Left renal pelvis (tissue), 4 donors: ENCODE measurements around the gene DOC2B. TPM values are rescaled to one million over a fixed set of nuclear protein-coding genes. Genes with fewer than 3 reads are reported as not detected.
A peak's percentile ranks its signal among the peaks of the same experiment; 100 is the strongest.

Experiments used
- DNase-seq, 4 donors: peaks; one replicate each; pipeline ENCODE4 v3.0.0-alpha.2; 2013; ENCODE audit warnings: low read depth in 4 of 4, low spot score in 3 of 4
- polyA plus RNA-seq, 4 donors: library from polyadenylated mRNA; unstranded; fragments of 120-200 nt; gene quantifications; one replicate each; pipeline ENCODE4 v1.2.1, GENCODE V29; 2013; ENCODE audit not compliant: insufficient read length in 4 of 4

Gene DOC2B
- polyA plus RNA-seq, 4 donors, result 5.6 to 89.6 (median 68.5) TPM

GRCh38 chr17:193841-194806 lies 12.7 kb upstream of the DOC2B start:
- peak in 2 of 4 donors; percentile 57 to 70 for DNase-seq

GRCh38 chr17:193426-193810 lies 12.0 kb upstream of the DOC2B start:
- DNase-seq, result no peak

- no peak for DNase-seq
Measured at GRCh38 chr17:192666-193425, 11.4 kb upstream of the DOC2B start.

GRCh38 chr17:189444-189843 lies 8.0 kb upstream of the DOC2B start:
- DNase-seq, result no peak

- no peak for DNase-seq
Measured at GRCh38 chr17:187130-187529, 5.7 kb upstream of the DOC2B start.

GRCh38 chr17:185445-186138 lies 4.1 kb upstream of the DOC2B start:
- DNase-seq, result no peak

GRCh38 chr17:183021-183420 lies 1.6 kb upstream of the DOC2B start:
- no peak for DNase-seq

GRCh38 chr17:182050-182751 lies 751 bp upstream of the DOC2B start:
- DNase-seq, result no peak

- DNase-seq, result no peak
Measured at GRCh38 chr17:180381-181244, 837 bp downstream of the DOC2B start.

- DNase-seq, result no peak
Measured at GRCh38 chr17:179781-180380, 1.6 kb downstream of the DOC2B start.

GRCh38 chr17:179066-179432 lies 2.4 kb downstream of the DOC2B start:
- DNase-seq, result no peak

- DNase-seq, result no peak
Measured at GRCh38 chr17:178292-179065, 3.0 kb downstream of the DOC2B start.

- DNase-seq, result no peak
Measured at GRCh38 chr17:177762-178161, 3.7 kb downstream of the DOC2B start.

- DNase-seq, result no peak
Measured at GRCh38 chr17:177155-177554, 4.3 kb downstream of the DOC2B start.

- no peak for DNase-seq
Measured at GRCh38 chr17:173166-173911, 8.1 kb downstream of the DOC2B start.

GRCh38 chr17:172401-172800 lies 9.0 kb downstream of the DOC2B start:
- no peak for DNase-seq

- DNase-seq, result no peak
Measured at GRCh38 chr17:171871-172270, 9.6 kb downstream of the DOC2B start.
